Measurements from ENCODE around the gene BORCS6.

- TF ChIP-seq CTCF (IDR thresholded peaks at IDR 0.05) (no peak), POLR2A (IDR thresholded peaks at IDR 0.05) (no peak)
These were observed 526 bp upstream of the BORCS6 start for GRCh38 chr17:8190506-8190905.
